BLaER1 treated with 17β-estradiol and CSF1 and Interleukin-3, amounts not matched to agents 10 nM and 100 nM (cell line): Measurements from ENCODE around the gene RASD2.

Source experiments
- H3K27ac ChIP-seq, 11 experiments: shearing (Covaris generic); formaldehyde crosslinking; 2 replicates each; pipeline ENCODE4 v1.8.1; 2022
- H3K27me3 ChIP-seq, 11 experiments: shearing (Covaris generic); formaldehyde crosslinking; 2 replicates each; pipeline ENCODE4 v1.8.1; 2022
- H3K36me3 ChIP-seq, 11 experiments: shearing (Covaris generic); formaldehyde crosslinking; 2 replicates each; pipeline ENCODE4 v1.8.1; 2022
- H3K4me1 ChIP-seq, 10 experiments: shearing (Covaris generic); formaldehyde crosslinking; 2 replicates each; pipeline ENCODE4 v1.8.1; 2022
- H3K4me2 ChIP-seq, 11 experiments: shearing (Covaris generic); formaldehyde crosslinking; 2 replicates each; pipeline ENCODE4 v1.8.1; 2022
- H3K4me3 ChIP-seq, 10 experiments: shearing (Covaris generic); formaldehyde crosslinking; 2 replicates each; pipeline ENCODE4 v1.8.1; 2022
- H3K9ac ChIP-seq, 11 experiments: shearing (Covaris generic); formaldehyde crosslinking; 2 replicates each; pipeline ENCODE4 v1.8.1; 2022
- H3K9me3 ChIP-seq, 11 experiments: shearing (Covaris generic); formaldehyde crosslinking; replicated peaks in 1 of 11; 2 replicates each; pipeline ENCODE4 v1.8.1; 2022
- H4K20me1 ChIP-seq, 11 experiments: shearing (Covaris generic); formaldehyde crosslinking; 2 replicates each; pipeline ENCODE4 v1.8.1; 2022
- Cebpa-rat ChIP-seq, 11 experiments: shearing (Covaris generic); IDR thresholded peaks; 2 replicates each; pipeline ENCODE4 v1.8.1; 2022

The RASD2 gene

GRCh38 chr22:35600476-35600875, 59.8 kb downstream of the RASD2 start:
- H3K36me3 ChIP-seq, result no peaks in the 10 kb centered on the region
- peak overlapping the region in 4 of 11 experiments; percentile 16 to 43 (median 22); a peak in 4 of 22 replicates for H3K27ac ChIP-seq
- no peak overlapping the region for H3K4me3 ChIP-seq
- 0 out of 22 replicates have a peak overlapping the region, but pooled peaks of 1 of the 11 experiments have one; percentile 21 for H3K9ac ChIP-seq
- peaks cover 18 to 76% (median 66%) of the 10 kb centered on the region in 10 experiments for H3K4me1 ChIP-seq
- H3K4me2 ChIP-seq, result peak overlapping the region in 6 of 11 experiments; percentile 5 to 90 (median 57); a peak in 13 of 22 replicates
- no peaks in the 10 kb centered on the region for H3K27me3 ChIP-seq
- TF ChIP-seq Cebpa-rat (IDR thresholded peaks at IDR 0.05), result no peak
- H4K20me1 ChIP-seq, result no peaks in the 10 kb centered on the region
- no peaks in the 10 kb centered on the region for H3K9me3 ChIP-seq

- H3K27me3 ChIP-seq, result no peaks in the 10 kb centered on the region
- TF ChIP-seq Cebpa-rat (IDR thresholded peaks at IDR 0.05), result no peak
- H3K9me3 ChIP-seq, result no peaks in the 10 kb centered on the region
- no peaks in the 10 kb centered on the region for H4K20me1 ChIP-seq
- no peak overlapping the region for H3K9ac ChIP-seq
- H3K4me1 ChIP-seq, result peaks cover 18 to 82% (median 72%) of the 10 kb centered on the region in 10 experiments
- H3K36me3 ChIP-seq, result no peaks in the 10 kb centered on the region
- H3K4me2 ChIP-seq, result peak overlapping the region in 6 of 11 experiments; percentile 32 to 90 (median 78); a peak in 10 of 22 replicates
- H3K27ac ChIP-seq, result peak overlapping the region in 1 of 11 experiments; percentile 69; a peak in 1 of 22 replicates
- H3K4me3 ChIP-seq, result no peak overlapping the region
Observed at GRCh38 chr22:35601013-35601580, 60.5 kb downstream of the RASD2 start.

- no peaks in the 10 kb centered on the region for H3K36me3 ChIP-seq
- peak overlapping the region in 10 of 11 experiments; percentile 13 to 90 (median 78); a peak in 19 of 22 replicates for H3K4me2 ChIP-seq
- peaks cover 18 to 90% (median 76%) of the 10 kb centered on the region in 10 experiments for H3K4me1 ChIP-seq
- H3K4me3 ChIP-seq, result peak overlapping the region in 1 of 10 experiments; percentile 13; a peak in 1 of 20 replicates
- H3K27me3 ChIP-seq, result no peaks in the 10 kb centered on the region
- peak in 9 of 11 experiments; percentile 11 to 91 (median 80); a peak in 14 of 22 replicates for TF ChIP-seq Cebpa-rat (IDR thresholded peaks at IDR 0.05)
- peak overlapping the region in 7 of 11 experiments; percentile 7 to 63 (median 44); a peak in 8 of 22 replicates for H3K9ac ChIP-seq
- H3K9me3 ChIP-seq, result no peaks in the 10 kb centered on the region
- H3K27ac ChIP-seq, result peak overlapping the region in 9 of 11 experiments; percentile 15 to 78 (median 69); a peak in 17 of 22 replicates
- H4K20me1 ChIP-seq, result no peaks in the 10 kb centered on the region
Observed at GRCh38 chr22:35601743-35602615, 61.3 kb downstream of the RASD2 start.
